ENCODE measurements around the gene PKNOX2.

The PKNOX2 gene

GRCh38 chr11:125380756-125381445 is 216.3 kb downstream of the PKNOX2 start:
- FAIRE-seq (no peak), DNase-seq (ENCODE audit: insufficient read length, low spot score) (no peak)
- TF ChIP-seq, protein P1, sequence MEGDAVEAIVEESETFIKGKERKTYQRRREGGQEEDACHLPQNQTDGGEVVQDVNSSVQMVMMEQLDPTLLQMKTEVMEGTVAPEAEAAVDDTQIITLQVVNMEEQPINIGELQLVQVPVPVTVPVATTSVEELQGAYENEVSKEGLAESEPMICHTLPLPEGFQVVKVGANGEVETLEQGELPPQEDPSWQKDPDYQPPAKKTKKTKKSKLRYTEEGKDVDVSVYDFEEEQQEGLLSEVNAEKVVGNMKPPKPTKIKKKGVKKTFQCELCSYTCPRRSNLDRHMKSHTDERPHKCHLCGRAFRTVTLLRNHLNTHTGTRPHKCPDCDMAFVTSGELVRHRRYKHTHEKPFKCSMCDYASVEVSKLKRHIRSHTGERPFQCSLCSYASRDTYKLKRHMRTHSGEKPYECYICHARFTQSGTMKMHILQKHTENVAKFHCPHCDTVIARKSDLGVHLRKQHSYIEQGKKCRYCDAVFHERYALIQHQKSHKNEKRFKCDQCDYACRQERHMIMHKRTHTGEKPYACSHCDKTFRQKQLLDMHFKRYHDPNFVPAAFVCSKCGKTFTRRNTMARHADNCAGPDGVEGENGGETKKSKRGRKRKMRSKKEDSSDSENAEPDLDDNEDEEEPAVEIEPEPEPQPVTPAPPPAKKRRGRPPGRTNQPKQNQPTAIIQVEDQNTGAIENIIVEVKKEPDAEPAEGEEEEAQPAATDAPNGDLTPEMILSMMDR (IDR thresholded peaks at IDR 0.05; ENCODE audit: insufficient read depth, missing control alignments), result no peak

DNA sequence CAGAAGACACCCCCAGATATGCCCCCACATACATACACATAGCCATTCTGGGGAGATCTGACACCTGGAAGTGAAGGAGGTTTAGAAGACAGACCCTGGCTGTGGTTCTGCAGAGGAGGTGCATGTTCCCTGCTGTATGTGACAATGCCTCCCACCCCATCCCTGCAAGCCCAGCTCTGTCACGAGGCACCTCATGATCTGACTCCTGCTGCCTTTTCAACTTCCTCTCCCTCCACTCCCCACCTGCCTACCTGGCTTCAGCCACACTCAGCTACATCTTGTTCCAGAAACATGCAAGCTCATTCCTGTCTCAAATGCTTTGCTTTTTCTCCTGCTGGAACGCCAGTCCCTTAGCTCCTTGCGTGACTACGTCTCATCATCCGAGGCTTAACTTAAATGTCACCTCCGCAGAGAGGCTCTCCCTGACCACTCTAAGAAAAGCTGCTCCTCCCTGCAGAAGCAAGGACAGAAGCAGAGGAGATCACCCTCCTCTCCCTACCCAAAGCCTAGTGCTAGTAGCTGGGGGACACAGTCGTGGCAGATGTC is 217.0 kb downstream of the PKNOX2 start:
- no peak for FAIRE-seq
- TF ChIP-seq, protein P1 (IDR thresholded peaks at IDR 0.05; ENCODE audit: insufficient read depth, missing control alignments), result no peak
- no peak for DNase-seq (ENCODE audit: insufficient read length, low spot score)

GRCh38 chr11:125382314-125382791 is 217.8 kb downstream of the PKNOX2 start:
- TF ChIP-seq, protein P1 (IDR thresholded peaks at IDR 0.05; ENCODE audit: insufficient read depth, missing control alignments), result no peak
- DNase-seq (ENCODE audit: insufficient read length, low spot score), result peak; percentile 66

GRCh38 chr11:125382822-125383221 is 218.3 kb downstream of the PKNOX2 start:
- no peak for FAIRE-seq
- DNase-seq (ENCODE audit: insufficient read length, low spot score), result no peak

More at GRCh38 chr11:125382314-125382791, 217.8 kb downstream of the PKNOX2 start:
- peak; percentile 35 for FAIRE-seq

GRCh38 chr11:125384825-125385224 is 220.3 kb downstream of the PKNOX2 start:
- DNase-seq (ENCODE audit: insufficient read length, low spot score), result no peak
- FAIRE-seq, result no peak
- TF ChIP-seq, protein P1 (IDR thresholded peaks at IDR 0.05; ENCODE audit: insufficient read depth, missing control alignments), result no peak

More at GRCh38 chr11:125382822-125383221, 218.3 kb downstream of the PKNOX2 start:
- TF ChIP-seq, protein P1 (IDR thresholded peaks at IDR 0.05; ENCODE audit: insufficient read depth, missing control alignments), result no peak

DNA sequence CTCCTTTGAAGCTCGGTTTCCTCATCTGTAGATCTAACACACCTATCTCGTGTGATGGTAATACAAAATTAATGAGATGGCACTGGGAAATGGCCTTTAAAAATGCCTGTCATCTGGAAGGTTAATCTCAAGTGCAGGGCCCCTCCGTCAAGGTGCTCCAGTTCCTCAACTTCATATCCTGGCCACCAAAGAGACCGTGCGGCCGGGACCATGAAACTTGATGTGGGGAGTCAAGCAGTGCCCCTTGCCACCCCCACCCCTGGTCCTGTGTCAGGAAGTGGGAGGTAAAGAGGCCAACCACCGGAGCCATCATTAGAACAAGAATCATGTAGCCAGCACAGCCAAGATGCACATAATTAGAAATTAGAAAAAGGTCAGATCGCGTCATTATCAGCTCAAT is 223.3 kb downstream of the PKNOX2 start:
- TF ChIP-seq, protein P1 (IDR thresholded peaks at IDR 0.05; ENCODE audit: insufficient read depth, missing control alignments), result no peak

GRCh38 chr11:125388611-125389010 is 224.1 kb downstream of the PKNOX2 start:
- TF ChIP-seq, protein P1 (IDR thresholded peaks at IDR 0.05; ENCODE audit: insufficient read depth, missing control alignments), result no peak
- DNase-seq (ENCODE audit: insufficient read length, low spot score) (no peak), FAIRE-seq (no peak)

More for the DNA sequence above, 223.3 kb downstream of the PKNOX2 start:
- no peak for DNase-seq (ENCODE audit: insufficient read length, low spot score)
- no peak for FAIRE-seq

All from D721Med (cell line).